Sigmoid colon (tissue), 4 donors: Measurements from ENCODE around the gene NRL.

Experiments
- POLR2A ChIP-seq, 2 donors: fragments of 450-650 bp; IDR thresholded peaks; one replicate each; pipeline ENCODE4 v1.6.1; 2016; ENCODE audit warnings: antibody characterized with exemption in 2 of 2, mild to moderate bottlenecking in 2 of 2, moderate library complexity in 2 of 2
- POLR2AphosphoS5 ChIP-seq, 4 donors: sonication (generic); formaldehyde crosslinking; IDR thresholded peaks; one replicate each; pipeline ENCODE4 v1.6.1; 2017; ENCODE audit warnings: antibody characterized with exemption in 4 of 4
- TF ChIP-seq, protein P1 (sequence below), 4 experiments: fragments of 450-650 bp in 3 of 4; fragments of 200-600 bp in 1 of 4; IDR thresholded peaks; one replicate each; pipeline ENCODE4 v1.5.1; 2016 to 2019; ENCODE audit warnings: antibody characterized with exemption in 4 of 4, mild to moderate bottlenecking in 3 of 4, moderate library complexity in 2 of 4

DNA sequence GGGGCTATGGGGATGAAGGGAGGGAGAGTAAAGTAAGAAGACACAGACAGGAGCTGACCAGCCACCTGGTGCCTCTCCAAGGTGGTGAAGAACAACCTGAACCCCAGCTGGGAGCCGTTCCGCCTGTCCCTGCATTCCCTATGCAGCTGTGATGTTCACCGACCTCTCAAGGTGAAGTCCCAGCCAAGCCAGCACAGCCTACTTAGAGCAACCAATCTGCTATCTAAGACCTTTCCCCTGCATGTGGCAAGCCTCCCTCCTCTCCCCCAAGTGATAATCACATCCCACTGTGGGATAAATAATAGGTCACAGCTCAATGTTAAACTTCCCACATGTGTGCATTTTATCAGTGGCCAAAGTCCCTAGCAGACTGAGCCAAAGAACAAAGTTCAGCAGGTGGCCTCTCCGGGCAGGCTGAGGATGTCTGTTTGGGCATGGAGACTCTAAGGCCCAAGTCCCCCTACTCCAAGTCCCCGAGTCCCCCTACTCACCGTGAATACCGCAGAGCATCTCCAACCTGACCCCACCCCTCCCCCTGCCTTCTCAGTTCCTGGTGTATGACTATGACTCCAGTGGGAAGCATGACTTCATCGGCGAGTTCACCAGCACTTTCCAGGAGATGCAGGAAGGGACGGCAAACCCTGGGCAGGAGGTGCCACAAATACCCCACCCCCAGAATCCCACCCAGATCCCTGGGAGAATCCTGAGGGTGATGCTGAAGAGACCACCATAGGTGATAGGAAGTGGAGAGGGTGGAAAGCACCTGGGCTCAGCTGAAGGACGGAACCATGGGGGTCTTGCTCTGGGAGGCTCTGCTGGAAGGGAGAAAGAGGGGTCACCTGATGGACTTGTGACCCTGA, 39.9 kb downstream of the NRL start:
- TF ChIP-seq POLR2AphosphoS5 (IDR thresholded peaks at IDR 0.05) = no peak
- TF ChIP-seq, protein P1, sequence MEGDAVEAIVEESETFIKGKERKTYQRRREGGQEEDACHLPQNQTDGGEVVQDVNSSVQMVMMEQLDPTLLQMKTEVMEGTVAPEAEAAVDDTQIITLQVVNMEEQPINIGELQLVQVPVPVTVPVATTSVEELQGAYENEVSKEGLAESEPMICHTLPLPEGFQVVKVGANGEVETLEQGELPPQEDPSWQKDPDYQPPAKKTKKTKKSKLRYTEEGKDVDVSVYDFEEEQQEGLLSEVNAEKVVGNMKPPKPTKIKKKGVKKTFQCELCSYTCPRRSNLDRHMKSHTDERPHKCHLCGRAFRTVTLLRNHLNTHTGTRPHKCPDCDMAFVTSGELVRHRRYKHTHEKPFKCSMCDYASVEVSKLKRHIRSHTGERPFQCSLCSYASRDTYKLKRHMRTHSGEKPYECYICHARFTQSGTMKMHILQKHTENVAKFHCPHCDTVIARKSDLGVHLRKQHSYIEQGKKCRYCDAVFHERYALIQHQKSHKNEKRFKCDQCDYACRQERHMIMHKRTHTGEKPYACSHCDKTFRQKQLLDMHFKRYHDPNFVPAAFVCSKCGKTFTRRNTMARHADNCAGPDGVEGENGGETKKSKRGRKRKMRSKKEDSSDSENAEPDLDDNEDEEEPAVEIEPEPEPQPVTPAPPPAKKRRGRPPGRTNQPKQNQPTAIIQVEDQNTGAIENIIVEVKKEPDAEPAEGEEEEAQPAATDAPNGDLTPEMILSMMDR (IDR thresholded peaks at IDR 0.05) = no peak
- TF ChIP-seq POLR2A (IDR thresholded peaks at IDR 0.05) = no peak
